H1 (cell line): ENCODE measurements around the gene LSG1. TPM values are rescaled to one million over a fixed set of nuclear protein-coding genes. Genes with fewer than 3 reads are reported as not detected.

Experiments used
- CTCF ChIA-PET: fragments of 300-600 bp; sonication (Branson Sonifier 250); formaldehyde crosslinking; loops from one replicate; lab custom pipeline; 2021; ENCODE audit not compliant: partially characterized antibody; lab: Charles Lee
- POLR2A ChIA-PET: fragments of 300-600 bp; sonication (Branson Sonifier 250); formaldehyde crosslinking; loops from one replicate; lab custom pipeline; 2021; ENCODE audit warnings: inconsistent platforms; ENCODE audit not compliant: partially characterized antibody; lab: Charles Lee
- DNase-seq, 2 experiments: peaks; one replicate each; pipeline versions ENCODE4 v3.0.0 to v3.0.0-alpha.2; 2010 to 2022; ENCODE audit warnings: low spot score in 2 of 2, low read depth in 1 of 2, mixed read lengths in 1 of 2
- FAIRE-seq: peaks from 2 replicates; lab custom pipeline; 2011; peaks lifted over from hg19 to GRCh38; lab: Jason Lieb, UNC
- H2AFZ ChIP-seq: 2 replicates; pipeline ENCODE4 v1.8.1; 2012; ENCODE audit warnings: low read length, inconsistent platforms
- H2AK5ac ChIP-seq: 2 replicates; pipeline ENCODE4 v1.6.1; 2013; ENCODE audit warnings: low read depth, low read length
- H2BK120ac ChIP-seq: replicated peaks from 2 replicates; pipeline ENCODE3; 2013; ENCODE audit warnings: low read depth, low read length, inconsistent platforms
- H2BK12ac ChIP-seq: 2 replicates; pipeline ENCODE4 v1.6.1; 2013; ENCODE audit warnings: low read depth, low read length
- H2BK15ac ChIP-seq: 2 replicates; pipeline ENCODE4 v1.6.1; 2013; ENCODE audit warnings: low read length
- H2BK20ac ChIP-seq: 2 replicates; pipeline ENCODE4 v1.6.1; 2013; ENCODE audit warnings: low read length
- H2BK5ac ChIP-seq: 2 replicates; pipeline ENCODE4 v1.6.1; 2013; ENCODE audit warnings: low read depth, low read length
- H3K14ac ChIP-seq: 2 replicates; pipeline ENCODE4 v1.6.1; 2013; ENCODE audit warnings: inconsistent platforms; ENCODE audit not compliant: insufficient read length
- H3K18ac ChIP-seq: 2 replicates; pipeline ENCODE4 v1.6.1; 2013; ENCODE audit warnings: low read length; ENCODE audit errors: extremely low read depth
- H3K23ac ChIP-seq: 2 replicates; pipeline ENCODE4 v1.6.1; 2013; ENCODE audit warnings: inconsistent platforms; ENCODE audit not compliant: insufficient read length
- H3K23me2 ChIP-seq: 2 replicates; pipeline ENCODE4 v1.6.1; 2013; ENCODE audit warnings: low read depth, low read length
- H3K27ac ChIP-seq: 2 replicates; pipeline ENCODE4 v1.6.1; 2011; ENCODE audit warnings: low read depth, low read length, inconsistent platforms
- H3K27me3 ChIP-seq, 4 experiments: replicated peaks in 1 of 4; 1 replicate in 1 of 4; 2 replicates in 3 of 4; pipeline versions ENCODE4 v1.6.1 to v1.8.1; 2011 to 2013; ENCODE audit warnings: low read length in 3 of 4, mild to moderate bottlenecking in 3 of 4, inconsistent platforms in 2 of 4, mixed read lengths in 2 of 4, moderate library complexity in 1 of 4; ENCODE audit not compliant: control insufficient read depth in 3 of 4, insufficient read depth in 3 of 4; ENCODE audit errors: extremely low read depth in 1 of 4
- H3K36me3 ChIP-seq, 4 experiments: 2 replicates each; pipeline versions ENCODE4 v1.6.1 to v1.8.1; 2011 to 2013; ENCODE audit warnings: mild to moderate bottlenecking in 4 of 4, low read length in 3 of 4, moderate library complexity in 2 of 4, control low read depth in 1 of 4, inconsistent platforms in 1 of 4; ENCODE audit not compliant: insufficient read depth in 4 of 4, control insufficient read depth in 2 of 4
- H3K4ac ChIP-seq: replicated peaks from 2 replicates; pipeline ENCODE3; 2013; ENCODE audit warnings: low read length, low read depth, mixed read lengths, inconsistent platforms; ENCODE audit not compliant: insufficient read length
- H3K4me1 ChIP-seq, 4 experiments: replicated peaks in 1 of 4; 1 replicate in 1 of 4; 2 replicates in 3 of 4; pipeline versions ENCODE4 v1.6.1 to v1.8.1; 2011 to 2013; ENCODE audit warnings: low read length in 3 of 4, inconsistent platforms in 2 of 4, mixed read lengths in 1 of 4; ENCODE audit not compliant: insufficient read depth in 4 of 4, control insufficient read depth in 3 of 4
- H3K4me2 ChIP-seq, 2 experiments: 2 replicates each; pipeline versions ENCODE4 v1.6.1 to v1.8.1; 2011 to 2013; ENCODE audit warnings: low read depth in 2 of 2, low read length in 2 of 2, control low read depth in 1 of 2, inconsistent platforms in 1 of 2, mild to moderate bottlenecking in 1 of 2; ENCODE audit not compliant: insufficient read depth in 1 of 2
- H3K4me3 ChIP-seq, 4 experiments: fragments of 200-600, 300-600 bp in 1 of 4; sonication (generic), shearing (Covaris generic), sonication (Bioruptor Twin) in 1 of 4; 2 replicates each; pipeline versions ENCODE4 v1.5.1 to v1.8.1; 2011 to 2016; ENCODE audit warnings: low read length in 4 of 4, low read depth in 3 of 4, control low read depth in 2 of 4, inconsistent platforms in 2 of 4, mild to moderate bottlenecking in 2 of 4, mixed read lengths in 1 of 4, moderate library complexity in 1 of 4; ENCODE audit not compliant: insufficient read depth in 2 of 4; ENCODE audit errors: extremely low read depth in 1 of 4
- H3K56ac ChIP-seq: replicated peaks from 2 replicates; pipeline ENCODE3; 2013; ENCODE audit warnings: low read depth, mild to moderate bottlenecking, mixed read lengths, low read length, inconsistent platforms; ENCODE audit not compliant: insufficient read length
- H3K79me1 ChIP-seq: 2 replicates; pipeline ENCODE4 v1.6.1; 2013; ENCODE audit warnings: low read depth, low read length, control low read depth
- H3K79me2 ChIP-seq, 2 experiments: 2 replicates each; pipeline versions ENCODE4 v1.6.1 to v1.8.1; 2012 to 2013; ENCODE audit warnings: low read length in 2 of 2, mild to moderate bottlenecking in 2 of 2, inconsistent platforms in 1 of 2; ENCODE audit not compliant: insufficient read depth in 2 of 2, control insufficient read depth in 1 of 2
- H3K9ac ChIP-seq, 4 experiments: replicated peaks in 1 of 4; 1 replicate in 1 of 4; 2 replicates in 3 of 4; pipeline versions ENCODE4 v1.6.1 to v1.8.1; 2011 to 2013; ENCODE audit warnings: low read depth in 3 of 4, low read length in 3 of 4, control low read depth in 2 of 4, mild to moderate bottlenecking in 2 of 4, moderate library complexity in 2 of 4, inconsistent platforms in 1 of 4; ENCODE audit errors: extremely low read depth in 1 of 4
- H3K9me3 ChIP-seq, 2 experiments: 2 replicates each; pipeline versions ENCODE4 v1.6.1 to v1.8.1; 2012 to 2013; ENCODE audit warnings: mild to moderate bottlenecking in 2 of 2, moderate library complexity in 2 of 2, control low read depth in 1 of 2, inconsistent platforms in 1 of 2, low read depth in 1 of 2, low read length in 1 of 2, mixed read lengths in 1 of 2; ENCODE audit not compliant: insufficient read depth in 2 of 2
- H4K20me1 ChIP-seq, 2 experiments: replicated peaks in 1 of 2; 2 replicates each; pipeline versions ENCODE3 to v1.8.1; 2011 to 2013; ENCODE audit warnings: inconsistent platforms in 2 of 2, low read length in 2 of 2, mild to moderate bottlenecking in 1 of 2; ENCODE audit not compliant: insufficient read depth in 2 of 2, control insufficient read depth in 1 of 2
- H4K5ac ChIP-seq: 2 replicates; pipeline ENCODE4 v1.6.1; 2013; ENCODE audit warnings: low read length, low read depth, mixed read lengths, inconsistent platforms; ENCODE audit not compliant: insufficient read length
- H4K8ac ChIP-seq: 2 replicates; pipeline ENCODE4 v1.8.0; 2013; ENCODE audit warnings: mild to moderate bottlenecking, moderate library complexity, low read length, inconsistent platforms; ENCODE audit not compliant: insufficient read depth; ENCODE audit errors: extremely low read depth
- H4K91ac ChIP-seq: replicated peaks from 2 replicates; pipeline ENCODE3; 2013; ENCODE audit warnings: low read length, mixed read lengths, inconsistent platforms; ENCODE audit not compliant: insufficient read length
- JUND ChIP-seq: IDR thresholded peaks from 2 replicates; pipeline ENCODE4 v1.6.1; 2011; ENCODE audit warnings: mild to moderate bottlenecking, improper control_type of control experiment, low read length
- SIRT6 ChIP-seq: IDR thresholded peaks from one replicate; pipeline ENCODE4 v1.7.1; 2012; ENCODE audit warnings: low read length, inconsistent platforms
- SP2 ChIP-seq: IDR thresholded peaks from 2 replicates; pipeline ENCODE4 v1.6.1; 2012; ENCODE audit warnings: mild to moderate bottlenecking, low read length, inconsistent platforms
- SP4 ChIP-seq: IDR thresholded peaks from 2 replicates; pipeline ENCODE4 v1.6.1; 2012; ENCODE audit warnings: low read length, inconsistent platforms
- TAF7 ChIP-seq: optimal IDR thresholded peaks from 2 replicates; pipeline ENCODE3; 2011; ENCODE audit warnings: low read depth, mild to moderate bottlenecking, inconsistent platforms, low read length, moderate library complexity, borderline replicate concordance
- TEAD4 ChIP-seq: IDR thresholded peaks from 2 replicates; pipeline ENCODE4 v1.6.1; 2012; ENCODE audit warnings: low read depth, low read length, inconsistent platforms, mixed read lengths
- WGBS, 2 experiments: shearing (Covaris generic) in 1 of 2; methylation state at CpG; one replicate each; pipeline versions ENCODE4 v1.1.6 to v1.1.7; 2013 to 2015; ENCODE audit warnings: low lambda C conversion rate in 2 of 2, mixed read lengths in 2 of 2, inconsistent platforms in 1 of 2, low coverage in 1 of 2, missing lambda C conversion rate in 1 of 2; ENCODE audit not compliant: insufficient replicate concordance in 2 of 2, insufficient coverage in 1 of 2, insufficient read length in 1 of 2; ENCODE audit errors: extremely low coverage in 1 of 2, missing lambda C conversion rate in 1 of 2; 5-methylcytosine and 5-hydroxymethylcytosine counted together
- polyA plus RNA-seq, 7 experiments: library from polyadenylated mRNA; depleted of rRNA in 3 of 7; stranded (reverse) in 5 of 7; unstranded in 2 of 7; fragments of >200 nt in 5 of 7; fragments of 200-250 nt in 2 of 7; gene quantifications; 1 replicate in 5 of 7; 2 replicates in 1 of 7; 4 replicates in 1 of 7; pipeline versions ENCODE4 v1.2.1 to v1.2.3, GENCODE V29; 2011 to 2013; ENCODE audit warnings: missing spikeins in 2 of 7, mixed read lengths in 2 of 7
- total RNA-seq: library from RNA; stranded (reverse); fragmentation: NEBNext Ultra II Directional; extraction: Animal tissue kit (Norgen Biotek cat#: 25700); gene quantifications from 2 replicates; pipeline ENCODE4 v1.2.1, GENCODE V29; 2021
- TF ChIP-seq, protein P1 (sequence below): IDR thresholded peaks from 2 replicates; pipeline ENCODE4 v1.6.1; 2012; ENCODE audit warnings: inconsistent platforms

Gene LSG1
- total and polyA plus RNA-seq, 2 of the 8 experiments (the other 6 are each of a cell fraction or from before 2014, with no cell fraction given), result 23.7 to 47.6 TPM

GRCh38 chr3:194619741-194620140, 52.2 kb downstream of the LSG1 start:
- H3K18ac ChIP-seq, result no peak overlapping the region
- H3K4me2 ChIP-seq, result no peak overlapping the region
- ChIA-PET POLR2A (interaction anchor here (1.0 kb wide), 1 partner anchor 9 kb away, joined by 3 read pairs; no protein-coding TSS in a partner anchor), CTCF (interaction anchor here (2.0 kb wide), 1 partner anchor 15 kb away, joined by 8 read pairs; no protein-coding TSS in a partner anchor)
- H4K91ac ChIP-seq, result no peak overlapping the region
- H3K27me3 ChIP-seq, result no peaks in the 10 kb centered on the region
- no peaks in the 10 kb centered on the region for H3K79me2 ChIP-seq
- TF ChIP-seq SP2 (no peak), JUND (no peak), SIRT6 (no peak), TAF7 (no peak), SP4 (no peak), TEAD4 (no peak)
- TF ChIP-seq, protein P1, sequence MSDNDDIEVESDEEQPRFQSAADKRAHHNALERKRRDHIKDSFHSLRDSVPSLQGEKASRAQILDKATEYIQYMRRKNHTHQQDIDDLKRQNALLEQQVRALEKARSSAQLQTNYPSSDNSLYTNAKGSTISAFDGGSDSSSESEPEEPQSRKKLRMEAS, result no peak
- peaks cover 0 to 3% (median 0%) of the 10 kb centered on the region in 4 experiments; a peak in 1 of 8 replicates for H3K36me3 ChIP-seq
- H3K9me3 ChIP-seq, result no peaks in the 10 kb centered on the region
- H2AFZ ChIP-seq, result no peak overlapping the region
- H4K20me1 ChIP-seq, result peaks cover 0 to 3% of the 10 kb centered on the region in 2 experiments
- H3K23me2 ChIP-seq, result no peaks in the 10 kb centered on the region
- H3K14ac ChIP-seq, result no peak overlapping the region
- no peak overlapping the region for H2BK5ac ChIP-seq
- H4K5ac ChIP-seq, result no peak overlapping the region
- DNase-seq, result no peak
- H2BK15ac ChIP-seq, result no peak overlapping the region
- no peak for FAIRE-seq
- H3K4ac ChIP-seq, result no peak overlapping the region
- no peak overlapping the region for H2BK120ac ChIP-seq
- no peaks in the 10 kb centered on the region; a peak in 1 of 7 replicates for H3K4me1 ChIP-seq
- H3K4me3 ChIP-seq, result no peak overlapping the region
- no peak overlapping the region for H2AK5ac ChIP-seq
- no peak overlapping the region for H2BK12ac ChIP-seq
- H3K27ac ChIP-seq, result no peak overlapping the region
- no peak overlapping the region for H3K23ac ChIP-seq
- no peak overlapping the region for H2BK20ac ChIP-seq
- H3K79me1 ChIP-seq, result no peaks in the 10 kb centered on the region; the same call in 1 of the 2 replicates
- no peak overlapping the region for H3K9ac ChIP-seq
- 81% methylated on average over 9 of the region's 9 CpGs; no CpG with 5 or more reads in 1 of the 2 experiments for WGBS, 2 experiments
- H3K56ac ChIP-seq, result no peak overlapping the region
- no peak overlapping the region for H4K8ac ChIP-seq
